ENCODE data around the gene ADCY10.

DNA sequence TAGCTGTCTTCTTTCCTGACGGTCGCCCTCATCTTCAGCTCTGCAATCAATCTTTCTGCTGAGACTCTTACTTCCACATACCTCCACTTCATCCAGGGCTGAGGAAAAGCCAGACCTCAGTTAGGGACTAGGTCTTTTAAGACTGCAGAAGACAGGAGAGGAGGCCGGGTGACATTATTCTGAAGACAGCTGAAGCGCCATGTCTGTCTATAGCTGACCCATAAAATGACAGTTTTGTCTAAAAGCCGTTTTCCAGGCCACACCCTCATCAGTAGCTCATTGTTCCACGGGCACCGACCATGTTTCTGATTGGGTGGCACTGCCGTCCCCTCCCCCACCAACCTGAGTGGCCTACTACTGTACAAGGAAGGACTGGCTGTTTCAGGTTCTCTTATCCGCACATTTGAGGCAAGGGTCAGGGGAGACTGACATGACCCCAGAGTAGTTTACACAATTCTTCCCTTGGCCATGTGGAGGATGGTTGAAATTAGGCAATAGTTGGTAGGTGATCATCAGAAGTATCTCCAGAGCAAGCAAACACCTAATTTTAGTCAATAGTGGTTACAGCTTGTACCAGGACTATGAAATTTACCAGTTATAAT is at the start of gene ADCY10:
- TF ChIP-seq CTCF (IDR thresholded peaks at IDR 0.05) (no peak), POLR2AphosphoS5 (IDR thresholded peaks at IDR 0.05; ENCODE audit: insufficient read depth in 1 of 2, low read depth in 1 of 2) (no peak)

Measured in vagina (tissue), 2 donors.